ENCODE measurements around the gene DSEL. TPM values are rescaled to one million over a fixed set of nuclear protein-coding genes. Genes with fewer than 3 reads are reported as not detected.

Gene DSEL
- total RNA-seq (1 to 10 TPM; 2.0 to 3.2 (median 2.2) TPM), polyA plus RNA-seq (1 to 10 TPM in 1 of 2 donors, under 1 TPM in 1; 0.73 to 1.1 TPM)
- long read RNA-seq, donor 1, full-length matches to known transcripts = 1 of 1 reads
- long read RNA-seq, donor 1, partial matches to known transcripts = 0 of 1 reads
- long read RNA-seq, donor 1, other reads (novel, unspliced or antisense) = 0 of 1 reads
- long read RNA-seq, donor 2, full-length matches to known transcripts = 3 of 3 reads
- long read RNA-seq, donor 2, partial matches to known transcripts = 0 of 3 reads
- long read RNA-seq, donor 2, other reads (novel, unspliced or antisense) = 0 of 3 reads
- long read RNA-seq, donor 3, full-length matches to known transcripts = 3 of 3 reads
- long read RNA-seq, donor 3, partial matches to known transcripts = 0 of 3 reads
- long read RNA-seq, donor 3, other reads (novel, unspliced or antisense) = 0 of 3 reads

DNA sequence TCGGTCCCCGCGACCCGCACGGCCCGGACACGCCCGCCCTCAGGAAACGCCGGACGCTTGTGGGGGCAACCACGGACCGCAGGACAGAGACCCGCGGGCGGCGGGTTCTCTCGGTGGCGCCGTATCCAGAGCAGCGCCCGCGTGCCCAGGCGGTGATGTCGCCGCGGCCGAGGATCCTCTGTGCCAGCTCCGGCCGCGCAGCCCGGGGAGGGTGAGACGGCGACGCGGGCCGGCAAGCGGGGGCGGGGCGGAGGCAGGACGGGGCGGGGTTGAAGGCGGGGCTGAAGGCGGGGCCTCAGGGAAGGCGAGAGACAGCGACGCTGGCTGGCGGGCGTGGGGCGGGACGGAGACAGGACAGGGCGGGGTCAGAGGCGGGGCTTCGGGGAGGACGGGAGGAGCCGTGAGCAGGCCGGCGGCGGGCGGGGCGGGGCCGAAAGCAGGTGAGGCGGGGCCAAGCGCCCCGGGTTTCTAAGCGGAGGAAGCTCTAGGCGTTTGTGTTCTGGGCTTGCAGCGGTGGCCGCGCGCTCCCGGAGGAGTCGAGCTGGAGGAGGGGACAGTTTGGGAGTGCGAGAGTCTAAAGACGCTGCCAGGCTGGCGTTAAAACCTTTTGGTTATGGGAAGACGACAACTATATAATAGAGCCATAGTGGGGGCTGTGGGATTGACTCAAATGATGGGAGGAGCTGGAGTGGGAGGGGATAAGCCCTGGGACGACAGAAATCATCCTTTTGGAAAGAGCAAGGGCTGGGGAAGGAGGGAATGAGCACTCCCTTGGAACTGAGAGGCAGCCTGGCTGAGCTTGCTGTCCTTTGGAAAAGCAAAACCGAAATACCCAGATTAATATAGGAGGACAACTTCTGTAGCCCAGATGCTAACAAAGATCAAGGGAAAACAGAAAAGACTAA lies at the start of gene DSEL:
DSEL (minus strand) TSS at position 182 of the 905 bp plus-strand sequence. CDS start 2,112 bp downstream, outside the sequence.
- WGBS, 2 donors = 0 to 1% methylated on average over 66 to 79 of the region's 79 CpGs
- H3K36me3 ChIP-seq = peaks cover 0 to 7% (median 0%) of the 10 kb centered on the region in 9 donors
- H3K9me3 ChIP-seq = no peaks in the 10 kb centered on the region
- peaks cover 0 to 16% (median 0%) of the 10 kb centered on the region in 7 donors for H3K27me3 ChIP-seq
- H3K4me1 ChIP-seq = peaks cover 0 to 22% (median 11%) of the 10 kb centered on the region in 9 donors
- H3K27ac ChIP-seq = peak within 1 kb of the TSS; percentile 66 to 92 (median 86)
- H3K4me3 ChIP-seq = peak within 1 kb of the TSS; percentile 68 to 98 (median 86)
- peak; percentile 98 to 99 for DNase-seq
- peak; percentile 98 to 100 (median 98) for ATAC-seq
- intact Hi-C loops (cut with DNase I) = loop anchor here in 2 of 10 donors (10.0 kb wide), 2 partner anchors 1138 to 1148 kb away; no protein-coding TSS in a partner anchor
- TF ChIP-seq, protein P1, sequence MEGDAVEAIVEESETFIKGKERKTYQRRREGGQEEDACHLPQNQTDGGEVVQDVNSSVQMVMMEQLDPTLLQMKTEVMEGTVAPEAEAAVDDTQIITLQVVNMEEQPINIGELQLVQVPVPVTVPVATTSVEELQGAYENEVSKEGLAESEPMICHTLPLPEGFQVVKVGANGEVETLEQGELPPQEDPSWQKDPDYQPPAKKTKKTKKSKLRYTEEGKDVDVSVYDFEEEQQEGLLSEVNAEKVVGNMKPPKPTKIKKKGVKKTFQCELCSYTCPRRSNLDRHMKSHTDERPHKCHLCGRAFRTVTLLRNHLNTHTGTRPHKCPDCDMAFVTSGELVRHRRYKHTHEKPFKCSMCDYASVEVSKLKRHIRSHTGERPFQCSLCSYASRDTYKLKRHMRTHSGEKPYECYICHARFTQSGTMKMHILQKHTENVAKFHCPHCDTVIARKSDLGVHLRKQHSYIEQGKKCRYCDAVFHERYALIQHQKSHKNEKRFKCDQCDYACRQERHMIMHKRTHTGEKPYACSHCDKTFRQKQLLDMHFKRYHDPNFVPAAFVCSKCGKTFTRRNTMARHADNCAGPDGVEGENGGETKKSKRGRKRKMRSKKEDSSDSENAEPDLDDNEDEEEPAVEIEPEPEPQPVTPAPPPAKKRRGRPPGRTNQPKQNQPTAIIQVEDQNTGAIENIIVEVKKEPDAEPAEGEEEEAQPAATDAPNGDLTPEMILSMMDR (IDR thresholded peaks at IDR 0.05) = no peak

DNA sequence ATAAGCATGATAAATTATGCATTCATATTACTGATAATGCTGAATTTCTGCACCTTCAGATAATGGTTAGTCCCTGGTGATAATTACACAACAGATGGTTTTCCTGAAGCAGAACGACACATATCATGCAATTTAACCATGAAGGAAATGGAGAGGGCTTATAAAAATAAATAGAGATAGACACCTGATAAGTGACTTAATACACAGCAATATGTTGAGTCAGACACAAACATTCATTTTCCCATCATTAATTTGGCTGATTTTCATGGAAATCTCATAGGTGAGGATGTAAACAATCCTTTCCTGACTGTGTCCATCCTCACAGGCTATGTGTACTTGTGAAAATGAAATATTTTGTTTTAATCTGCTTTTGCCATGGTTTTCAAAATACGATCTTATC lies 36.9 kb upstream of the DSEL start:
- Histone ChIP-seq H3K27me3 (no peaks in the 10 kb centered on the region), H3K4me3 (no peak overlapping the region), H3K9me3 (peaks cover 0 to 17% (median 0%) of the 10 kb centered on the region in 11 donors), H3K4me1 (no peaks in the 10 kb centered on the region), H3K36me3 (no peaks in the 10 kb centered on the region), H3K27ac (no peak overlapping the region)
- WGBS, 2 donors = 45 to 48% methylated on average over 2 of the region's 2 CpGs
- no peak for ATAC-seq
- TF ChIP-seq, protein P1 (IDR thresholded peaks at IDR 0.05) = no peak
- DNase-seq = no peak
- intact Hi-C loops (cut with DNase I) = no loop called here

DNA sequence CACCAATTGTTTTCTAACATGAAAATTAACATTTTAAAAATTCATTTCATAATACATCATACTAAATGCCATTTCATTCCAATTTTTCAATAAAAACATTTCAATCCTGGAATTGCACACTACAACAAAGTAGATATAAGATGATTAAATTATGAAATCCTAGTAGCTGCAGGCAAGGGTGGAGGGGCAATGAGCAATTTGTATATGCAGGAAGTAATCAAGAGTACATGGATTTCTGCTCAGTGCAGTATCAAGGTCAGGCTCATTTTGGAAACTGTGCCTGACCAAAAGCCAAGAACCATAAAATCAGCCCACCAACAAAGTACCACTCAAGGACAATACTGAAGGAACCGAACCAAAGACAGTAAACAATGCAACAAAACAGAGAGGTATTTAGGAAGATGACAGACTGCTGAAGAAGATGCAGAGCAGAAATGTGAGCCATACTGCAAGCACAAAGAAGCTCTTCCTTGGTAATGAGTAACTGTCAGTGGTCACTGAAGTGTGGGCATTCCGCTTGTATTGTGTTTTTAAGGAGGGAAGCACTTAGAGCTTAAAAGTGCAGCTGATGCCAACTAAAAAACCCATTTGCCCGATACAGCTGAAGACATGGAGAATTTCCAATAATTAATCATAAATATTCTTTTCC lies 34.5 kb upstream of the DSEL start:
- TF ChIP-seq, protein P1 (IDR thresholded peaks at IDR 0.05) = no peak
- Histone ChIP-seq H3K36me3 (no peaks in the 10 kb centered on the region), H3K4me1 (no peaks in the 10 kb centered on the region), H3K27me3 (no peaks in the 10 kb centered on the region), H3K27ac (no peak overlapping the region), H3K9me3 (no peaks in the 10 kb centered on the region), H3K4me3 (no peak overlapping the region)
- no peak for DNase-seq
- WGBS, 2 donors = 81 to 88% methylated on average over 3 of the region's 3 CpGs
- intact Hi-C loops (cut with DNase I) = no loop called here
- no peak for ATAC-seq

DNA sequence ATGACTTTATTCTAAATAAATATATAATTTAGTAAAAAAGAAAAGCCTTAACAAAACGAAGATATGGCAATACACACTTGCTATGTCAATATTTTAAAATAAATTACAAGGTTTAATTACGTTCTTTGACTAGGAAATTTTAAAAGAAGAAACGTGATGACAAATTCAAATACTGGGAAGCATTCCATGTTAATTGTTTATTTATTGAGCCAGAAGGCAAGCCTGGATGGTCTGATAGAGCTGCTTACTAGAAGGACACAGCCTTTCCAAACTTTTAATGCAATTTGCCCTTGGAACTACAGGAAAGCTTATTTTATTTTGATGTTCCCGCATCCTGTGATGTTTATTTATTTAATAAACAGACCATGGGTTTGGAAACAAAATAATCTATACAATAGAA lies 33.4 kb upstream of the DSEL start:
- intact Hi-C loops (cut with DNase I) = no loop called here
- WGBS, 2 donors = 65 to 67% methylated on average over 4 of the region's 4 CpGs
- Histone ChIP-seq H3K36me3 (no peaks in the 10 kb centered on the region), H3K9me3 (no peaks in the 10 kb centered on the region), H3K4me1 (no peaks in the 10 kb centered on the region), H3K27ac (no peak overlapping the region), H3K27me3 (no peaks in the 10 kb centered on the region), H3K4me3 (no peak overlapping the region)
- ATAC-seq (no peak), DNase-seq (no peak)
- TF ChIP-seq, protein P1 (IDR thresholded peaks at IDR 0.05) = no peak

Data from heart right ventricle (tissue), 16 donors.